ENCODE data around the gene TLN1. TPM values are rescaled to one million over a fixed set of nuclear protein-coding genes. Genes with fewer than 3 reads are reported as not detected.

TLN1 gene
- total RNA-seq, 5 donors from 2014 or later (not counting 1 experiment from before 2014, with no cell fraction given): 229 to 366 (median 294) TPM

- 95% methylated on average over 11 of the region's 21 CpGs for WGBS (ENCODE audit: insufficient coverage)
- no peaks in the 10 kb centered on the region for H3K27me3 ChIP-seq (replicated peaks in 1 of 2; ENCODE audit: control insufficient read depth in 2 of 2, extremely low read depth in 1 of 2, insufficient read depth in 2 of 2, low read length in 1 of 2)
- H3K36me3 ChIP-seq (ENCODE audit: control insufficient read depth in 2 of 2, extremely low read depth in 1 of 2, insufficient read depth in 1 of 2, low read length in 1 of 2): peaks cover 29 to 92% of the 10 kb centered on the region in 2 donors
- no peak overlapping the region for H3K27ac ChIP-seq (ENCODE audit: low read length)
- no peaks in the 10 kb centered on the region for H3K9me3 ChIP-seq
- ATAC-seq (replicated peaks in 1 of 4): no peak
- DNase-seq: no peak
- Mint-ChIP-seq H3K36me3 (peaks cover 77% of the 10 kb centered on the region), H3K4me1 (peaks cover 0 to 1% (median 0%) of the 10 kb centered on the region in 3 donors), H3K27me3 (no peaks in the 10 kb centered on the region), H3K4me3 (no peak overlapping the region), H3K9me3 (no peaks in the 10 kb centered on the region), H3K27ac (no peak overlapping the region)
- ChIA-PET POLR2A (no interaction called here), CTCF (interaction anchor here in 1 of 2 donors (1.4 kb wide), 1 partner anchor 42 kb away, joined by 3 read pairs; no protein-coding TSS in a partner anchor)
- H3K4me1 ChIP-seq (ENCODE audit: control insufficient read depth in 1 of 2, extremely low read depth in 1 of 2, insufficient read depth in 2 of 2, low read length in 2 of 2): no peaks in the 10 kb centered on the region
- no peak overlapping the region for H3K4me3 ChIP-seq (ENCODE audit: control insufficient read depth in 1 of 2, extremely low read depth in 1 of 2, low read length in 1 of 2)
These were observed 20.2 kb downstream of the TLN1 start for GRCh38 chr9:35711501-35712428.

GRCh38 chr9:35710818-35711500 lies 21.0 kb downstream of the TLN1 start:
- CTCF ChIA-PET: interaction anchor here in 1 of 2 donors (1.4 kb wide), 1 partner anchor 42 kb away, joined by 3 read pairs; no protein-coding TSS in a partner anchor
- Histone ChIP-seq H3K27me3 (replicated peaks in 1 of 2; ENCODE audit: control insufficient read depth in 2 of 2, extremely low read depth in 1 of 2, insufficient read depth in 2 of 2, low read length in 1 of 2) (no peaks in the 10 kb centered on the region), H3K27ac (ENCODE audit: low read length) (no peak overlapping the region), H3K9me3 (no peaks in the 10 kb centered on the region), H3K4me3 (ENCODE audit: control insufficient read depth in 1 of 2, extremely low read depth in 1 of 2, low read length in 1 of 2) (no peak overlapping the region), H3K36me3 (ENCODE audit: control insufficient read depth in 2 of 2, extremely low read depth in 1 of 2, insufficient read depth in 1 of 2, low read length in 1 of 2) (peaks cover 30 to 92% of the 10 kb centered on the region in 2 donors), H3K4me1 (ENCODE audit: control insufficient read depth in 1 of 2, extremely low read depth in 1 of 2, insufficient read depth in 2 of 2, low read length in 2 of 2) (no peaks in the 10 kb centered on the region)
- ATAC-seq (replicated peaks in 1 of 4) (no peak), DNase-seq (no peak)
- Mint-ChIP-seq H3K9me3 (no peaks in the 10 kb centered on the region), H3K27ac (no peak overlapping the region), H3K36me3 (peaks cover 73% of the 10 kb centered on the region), H3K27me3 (no peaks in the 10 kb centered on the region), H3K4me3 (no peak overlapping the region), H3K4me1 (peaks cover 0 to 4% (median 0%) of the 10 kb centered on the region in 3 donors)
- 80% methylated on average over 1 of the region's 7 CpGs for WGBS (ENCODE audit: insufficient coverage)
- POLR2A ChIA-PET: no interaction called here

- Mint-ChIP-seq H3K4me1 (peaks cover 0 to 4% (median 0%) of the 10 kb centered on the region in 3 donors), H3K4me3 (no peak overlapping the region), H3K27me3 (no peaks in the 10 kb centered on the region), H3K9me3 (no peaks in the 10 kb centered on the region), H3K27ac (peak overlapping the region; percentile 44 to 72), H3K36me3 (peaks cover 70% of the 10 kb centered on the region)
- CTCF ChIA-PET: interaction anchor here in 1 of 2 donors (2.6 kb wide), 1 partner anchor 11 kb away, joined by 6 read pairs; no protein-coding TSS in a partner anchor
- Histone ChIP-seq H3K27ac (ENCODE audit: low read length) (no peak overlapping the region), H3K9me3 (no peaks in the 10 kb centered on the region), H3K27me3 (replicated peaks in 1 of 2; ENCODE audit: control insufficient read depth in 2 of 2, extremely low read depth in 1 of 2, insufficient read depth in 2 of 2, low read length in 1 of 2) (no peaks in the 10 kb centered on the region), H3K36me3 (ENCODE audit: control insufficient read depth in 2 of 2, extremely low read depth in 1 of 2, insufficient read depth in 1 of 2, low read length in 1 of 2) (peaks cover 33 to 94% of the 10 kb centered on the region in 2 donors), H3K4me1 (ENCODE audit: control insufficient read depth in 1 of 2, extremely low read depth in 1 of 2, insufficient read depth in 2 of 2, low read length in 2 of 2) (no peaks in the 10 kb centered on the region), H3K4me3 (ENCODE audit: control insufficient read depth in 1 of 2, extremely low read depth in 1 of 2, low read length in 1 of 2) (no peak overlapping the region)
- ATAC-seq (replicated peaks in 1 of 4) (no peak), DNase-seq (no peak)
- POLR2A ChIA-PET: no interaction called here
- 94% methylated on average over 4 of the region's 4 CpGs for WGBS (ENCODE audit: insufficient coverage)
These were observed 23.8 kb downstream of the TLN1 start for GRCh38 chr9:35708146-35708545.

GRCh38 chr9:35706951-35707350 lies 25.0 kb downstream of the TLN1 start:
- Histone ChIP-seq H3K4me3 (ENCODE audit: control insufficient read depth in 1 of 2, extremely low read depth in 1 of 2, low read length in 1 of 2) (no peak overlapping the region), H3K27me3 (replicated peaks in 1 of 2; ENCODE audit: control insufficient read depth in 2 of 2, extremely low read depth in 1 of 2, insufficient read depth in 2 of 2, low read length in 1 of 2) (no peaks in the 10 kb centered on the region), H3K9me3 (no peaks in the 10 kb centered on the region), H3K4me1 (ENCODE audit: control insufficient read depth in 1 of 2, extremely low read depth in 1 of 2, insufficient read depth in 2 of 2, low read length in 2 of 2) (no peaks in the 10 kb centered on the region), H3K36me3 (ENCODE audit: control insufficient read depth in 2 of 2, extremely low read depth in 1 of 2, insufficient read depth in 1 of 2, low read length in 1 of 2) (peaks cover 35 to 96% of the 10 kb centered on the region in 2 donors), H3K27ac (ENCODE audit: low read length) (no peak overlapping the region)
- peaks cover 0 to 4% (median 0%) of the 10 kb centered on the region in 3 donors for H3K4me1 Mint-ChIP-seq
- no peak overlapping the region for H3K4me3 Mint-ChIP-seq
- H3K27ac Mint-ChIP-seq: peak overlapping the region in 1 of 2 donors; percentile 72
- peaks cover 68% of the 10 kb centered on the region for H3K36me3 Mint-ChIP-seq
- POLR2A ChIA-PET: interaction anchor here in 1 of 2 donors (0.8 kb wide), 1 partner anchor 10 kb away, joined by 3 read pairs; no protein-coding TSS in a partner anchor
- no peak for ATAC-seq (replicated peaks in 1 of 4)
- no peaks in the 10 kb centered on the region for H3K27me3 Mint-ChIP-seq
- H3K9me3 Mint-ChIP-seq: no peaks in the 10 kb centered on the region
- no peak for DNase-seq
- CTCF ChIA-PET: interaction anchor here (0.5 to 2.6 kb wide), 3 partner anchors 10 to 74 kb away, joined by 3 to 6 read pairs (median 4); no protein-coding TSS in a partner anchor
- WGBS (ENCODE audit: insufficient coverage): 99% methylated on average over 9 of the region's 10 CpGs

GRCh38 chr9:35705836-35706430 lies 26.1 kb downstream of the TLN1 start:
- POLR2A ChIA-PET: no interaction called here
- CTCF ChIA-PET: interaction anchor here (1.1 to 2.6 kb wide), 3 partner anchors 9 to 21 kb away, joined by 3 to 6 read pairs (median 4); no protein-coding TSS in a partner anchor
- no peaks in the 10 kb centered on the region for H3K9me3 ChIP-seq
- no peaks in the 10 kb centered on the region for H3K27me3 ChIP-seq (replicated peaks in 1 of 2; ENCODE audit: control insufficient read depth in 2 of 2, extremely low read depth in 1 of 2, insufficient read depth in 2 of 2, low read length in 1 of 2)
- peaks cover 36 to 96% of the 10 kb centered on the region in 2 donors for H3K36me3 ChIP-seq (ENCODE audit: control insufficient read depth in 2 of 2, extremely low read depth in 1 of 2, insufficient read depth in 1 of 2, low read length in 1 of 2)
- no peak overlapping the region for H3K27ac ChIP-seq (ENCODE audit: low read length)
- Mint-ChIP-seq H3K9me3 (no peaks in the 10 kb centered on the region), H3K4me3 (no peak overlapping the region), H3K27ac (peak overlapping the region in 1 of 2 donors; percentile 39), H3K27me3 (no peaks in the 10 kb centered on the region), H3K36me3 (peaks cover 62% of the 10 kb centered on the region), H3K4me1 (peaks cover 0 to 4% (median 0%) of the 10 kb centered on the region in 3 donors)
- DNase-seq (no peak), ATAC-seq (replicated peaks in 1 of 4) (no peak)
- WGBS (ENCODE audit: insufficient coverage): 96% methylated on average over 5 of the region's 7 CpGs
- no peaks in the 10 kb centered on the region for H3K4me1 ChIP-seq (ENCODE audit: control insufficient read depth in 1 of 2, extremely low read depth in 1 of 2, insufficient read depth in 2 of 2, low read length in 2 of 2)
- no peak overlapping the region for H3K4me3 ChIP-seq (ENCODE audit: control insufficient read depth in 1 of 2, extremely low read depth in 1 of 2, low read length in 1 of 2)

GRCh38 chr9:35705372-35705771 lies 26.6 kb downstream of the TLN1 start:
- peaks cover 0 to 4% (median 0%) of the 10 kb centered on the region in 3 donors for H3K4me1 Mint-ChIP-seq
- DNase-seq: no peak
- Histone ChIP-seq H3K36me3 (ENCODE audit: control insufficient read depth in 2 of 2, extremely low read depth in 1 of 2, insufficient read depth in 1 of 2, low read length in 1 of 2) (peaks cover 34 to 96% of the 10 kb centered on the region in 2 donors), H3K4me3 (ENCODE audit: control insufficient read depth in 1 of 2, extremely low read depth in 1 of 2, low read length in 1 of 2) (no peak overlapping the region), H3K27ac (ENCODE audit: low read length) (no peak overlapping the region), H3K27me3 (replicated peaks in 1 of 2; ENCODE audit: control insufficient read depth in 2 of 2, extremely low read depth in 1 of 2, insufficient read depth in 2 of 2, low read length in 1 of 2) (no peaks in the 10 kb centered on the region), H3K4me1 (ENCODE audit: control insufficient read depth in 1 of 2, extremely low read depth in 1 of 2, insufficient read depth in 2 of 2, low read length in 2 of 2) (no peaks in the 10 kb centered on the region), H3K9me3 (no peaks in the 10 kb centered on the region)
- H3K36me3 Mint-ChIP-seq: peaks cover 57% of the 10 kb centered on the region
- H3K27me3 Mint-ChIP-seq: no peaks in the 10 kb centered on the region
- ChIA-PET POLR2A (interaction anchor here in 1 of 2 donors (0.6 kb wide), 1 partner anchor 1633 kb away, joined by 7 read pairs; no protein-coding TSS in a partner anchor), CTCF (interaction anchor here in 1 of 2 donors (1.1 to 1.4 kb wide), 2 partner anchors 9 to 22 kb away, joined by 3 to 4 read pairs; no protein-coding TSS in a partner anchor)
- H3K4me3 Mint-ChIP-seq: no peak overlapping the region
- H3K27ac Mint-ChIP-seq: peak overlapping the region in 1 of 2 donors; percentile 39
- ATAC-seq (replicated peaks in 1 of 4): no peak
- WGBS (ENCODE audit: insufficient coverage): 91% methylated on average over 7 of the region's 8 CpGs
- no peaks in the 10 kb centered on the region for H3K9me3 Mint-ChIP-seq
